MM.1S (cell line): ENCODE data around the gene AHNAK.

Experiments used
- DNase-seq: peaks from one replicate; pipeline ENCODE4 v3.0.0-alpha.2; 2015
- H2AFZ ChIP-seq: fragments of 300-600 bp; sonication (generic); 2 replicates; pipeline ENCODE4 v1.6.0; 2016; ENCODE audit warnings: antibody characterized with exemption, low read length
- H3F3A ChIP-seq: fragments of 300-600 bp; sonication (generic); 2 replicates; pipeline ENCODE4 v1.6.1; 2016; ENCODE audit warnings: mild to moderate bottlenecking, antibody characterized with exemption, low read length, moderate library complexity, mixed read lengths; ENCODE audit not compliant: insufficient read depth
- H3K27ac ChIP-seq: fragments of 300-600 bp; sonication (generic); 2 replicates; pipeline ENCODE4 v1.5.1; 2016; ENCODE audit warnings: mild to moderate bottlenecking, low read length
- H3K27me3 ChIP-seq: fragments of 300-600 bp; sonication (generic); replicated peaks from 2 replicates; pipeline ENCODE4 v1.6.0; 2016; ENCODE audit warnings: low read length; ENCODE audit not compliant: insufficient read depth
- H3K36me3 ChIP-seq: fragments of 300-600 bp; sonication (generic); replicated peaks from 2 replicates; pipeline ENCODE4 v1.6.1; 2016; ENCODE audit warnings: mild to moderate bottlenecking, low read length, mixed read lengths; ENCODE audit not compliant: insufficient read depth
- H3K4me1 ChIP-seq: fragments of 300-600 bp; sonication (generic); 2 replicates; pipeline ENCODE4 v1.6.1; 2016; ENCODE audit warnings: low read length, mixed read lengths
- H3K4me2 ChIP-seq: fragments of 300-600 bp; sonication (generic); 2 replicates; pipeline ENCODE4 v1.6.0; 2016; ENCODE audit warnings: low read depth, low read length
- H3K4me3 ChIP-seq: fragments of 300-600 bp; sonication (generic); 2 replicates; pipeline ENCODE4 v1.5.1; 2016; ENCODE audit warnings: low read length, mixed read lengths
- H3K79me2 ChIP-seq: fragments of 300-600 bp; sonication (generic); 2 replicates; pipeline ENCODE4 v1.6.1; 2016; ENCODE audit warnings: mixed run types, low read length, mixed read lengths
- H3K9ac ChIP-seq: fragments of 300-600 bp; sonication (generic); 2 replicates; pipeline ENCODE4 v1.6.1; 2016; ENCODE audit warnings: low read length, mixed read lengths
- H3K9me2 ChIP-seq: fragments of 300-600 bp; sonication (generic); replicated peaks from 2 replicates; pipeline ENCODE4 v1.6.1; 2016; ENCODE audit warnings: mild to moderate bottlenecking, low read length, mixed read lengths; ENCODE audit not compliant: insufficient read depth
- H3K9me3 ChIP-seq: fragments of 300-600 bp; sonication (generic); replicated peaks from 2 replicates; pipeline ENCODE4 v1.6.1; 2016; ENCODE audit warnings: mild to moderate bottlenecking, low read length, mixed read lengths; ENCODE audit not compliant: insufficient read depth
- H4K20me1 ChIP-seq: fragments of 300-600 bp; sonication (generic); 2 replicates; pipeline ENCODE4 v1.6.1; 2016; ENCODE audit warnings: mild to moderate bottlenecking, low read length, moderate library complexity, mixed read lengths; ENCODE audit not compliant: insufficient read depth
- EZH2 ChIP-seq: fragments of 300-600 bp; sonication (generic); optimal IDR thresholded peaks from 2 replicates; pipeline ENCODE3; 2017; ENCODE audit warnings: low read depth, mild to moderate bottlenecking, antibody characterized with exemption, low read length, mixed read lengths
- EZH2phosphoT487 ChIP-seq: fragments of 300-600 bp; sonication (generic); IDR thresholded peaks from 2 replicates; pipeline ENCODE4 v1.6.1; 2018; ENCODE audit warnings: antibody characterized with exemption, low read length
- TF ChIP-seq, protein P1 (sequence below): fragments of 300-600 bp; sonication (generic); IDR thresholded peaks from 2 replicates; pipeline ENCODE4 v1.5.1; 2016; ENCODE audit warnings: antibody characterized with exemption, low read length, mixed read lengths

AHNAK gene

DNA sequence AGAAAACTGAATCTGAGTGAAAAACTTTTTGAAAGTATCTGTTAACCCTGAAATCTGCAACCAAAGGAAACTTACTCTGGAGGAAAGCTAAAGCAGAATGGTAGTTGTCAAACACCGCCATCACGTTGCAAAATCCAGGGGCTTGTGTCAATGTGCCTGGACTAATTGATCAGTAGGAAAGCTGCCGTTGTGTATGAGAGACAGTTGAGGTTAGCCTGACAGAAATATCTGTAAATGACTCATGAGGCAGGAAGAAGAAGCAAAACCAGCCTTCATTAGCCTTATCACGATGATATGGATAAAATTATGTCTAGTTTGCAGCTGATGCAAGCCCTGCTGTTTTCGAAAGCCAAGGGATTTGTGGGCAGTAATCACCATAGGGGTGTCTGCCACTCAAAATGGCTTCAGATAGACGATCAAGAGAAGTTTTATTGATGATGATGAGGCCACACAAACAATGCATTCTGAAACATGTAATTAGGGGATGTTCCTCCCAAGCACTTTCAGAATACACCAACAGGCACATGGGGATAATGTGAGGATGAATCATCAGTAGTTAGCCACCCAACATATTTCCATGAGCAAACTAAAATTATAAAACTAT is 118.9 kb downstream of the AHNAK start:
- Histone ChIP-seq H3F3A (no peaks in the 10 kb centered on the region), H2AFZ (peak overlapping the region; percentile 30; the same call in 1 of the 2 replicates)

DNA sequence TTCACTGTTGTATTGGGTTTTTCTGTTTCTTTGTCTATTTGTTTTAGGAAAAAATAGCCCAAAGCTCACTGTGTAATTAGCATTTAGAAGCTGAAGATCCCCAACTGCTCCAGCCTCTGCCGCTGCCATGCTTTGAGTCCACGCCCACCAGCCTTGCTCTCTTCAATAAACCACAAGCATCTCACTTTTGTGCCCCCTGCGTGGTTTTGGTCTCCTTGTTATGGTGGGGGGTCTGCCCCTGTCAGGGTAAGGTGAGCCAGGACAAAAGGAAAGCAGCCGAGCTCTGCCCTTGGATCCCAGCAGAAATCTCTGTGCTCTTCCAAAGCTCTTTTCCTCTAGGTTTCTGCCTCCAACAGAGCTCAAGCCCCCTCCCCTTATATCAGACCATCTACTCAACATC is 123.6 kb downstream of the AHNAK start:
- no peak for DNase-seq

More for the DNA sequence above, 118.9 kb downstream of the AHNAK start:
- H3K27me3 ChIP-seq = 0 out of 2 replicates have a peak, but pooled peaks cover 7% of the 10 kb centered on the region
- H3K9ac ChIP-seq = no peak overlapping the region
- no peaks in the 10 kb centered on the region for H3K79me2 ChIP-seq
- no peaks in the 10 kb centered on the region for H3K9me3 ChIP-seq
- H3K9me2 ChIP-seq = no peaks in the 10 kb centered on the region
- H3K36me3 ChIP-seq = no peaks in the 10 kb centered on the region
- H4K20me1 ChIP-seq = no peaks in the 10 kb centered on the region
- no peak overlapping the region for H3K4me2 ChIP-seq
- TF ChIP-seq EZH2 (no peak), EZH2phosphoT487 (no peak)
- TF ChIP-seq, protein P1, sequence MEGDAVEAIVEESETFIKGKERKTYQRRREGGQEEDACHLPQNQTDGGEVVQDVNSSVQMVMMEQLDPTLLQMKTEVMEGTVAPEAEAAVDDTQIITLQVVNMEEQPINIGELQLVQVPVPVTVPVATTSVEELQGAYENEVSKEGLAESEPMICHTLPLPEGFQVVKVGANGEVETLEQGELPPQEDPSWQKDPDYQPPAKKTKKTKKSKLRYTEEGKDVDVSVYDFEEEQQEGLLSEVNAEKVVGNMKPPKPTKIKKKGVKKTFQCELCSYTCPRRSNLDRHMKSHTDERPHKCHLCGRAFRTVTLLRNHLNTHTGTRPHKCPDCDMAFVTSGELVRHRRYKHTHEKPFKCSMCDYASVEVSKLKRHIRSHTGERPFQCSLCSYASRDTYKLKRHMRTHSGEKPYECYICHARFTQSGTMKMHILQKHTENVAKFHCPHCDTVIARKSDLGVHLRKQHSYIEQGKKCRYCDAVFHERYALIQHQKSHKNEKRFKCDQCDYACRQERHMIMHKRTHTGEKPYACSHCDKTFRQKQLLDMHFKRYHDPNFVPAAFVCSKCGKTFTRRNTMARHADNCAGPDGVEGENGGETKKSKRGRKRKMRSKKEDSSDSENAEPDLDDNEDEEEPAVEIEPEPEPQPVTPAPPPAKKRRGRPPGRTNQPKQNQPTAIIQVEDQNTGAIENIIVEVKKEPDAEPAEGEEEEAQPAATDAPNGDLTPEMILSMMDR = no peak
- H3K27ac ChIP-seq = no peak overlapping the region; the same call in 1 of the 2 replicates
- H3K4me3 ChIP-seq = no peak overlapping the region
- H3K4me1 ChIP-seq = peaks cover 6% of the 10 kb centered on the region; the same call in 1 of the 2 replicates
- no peak for DNase-seq

DNA sequence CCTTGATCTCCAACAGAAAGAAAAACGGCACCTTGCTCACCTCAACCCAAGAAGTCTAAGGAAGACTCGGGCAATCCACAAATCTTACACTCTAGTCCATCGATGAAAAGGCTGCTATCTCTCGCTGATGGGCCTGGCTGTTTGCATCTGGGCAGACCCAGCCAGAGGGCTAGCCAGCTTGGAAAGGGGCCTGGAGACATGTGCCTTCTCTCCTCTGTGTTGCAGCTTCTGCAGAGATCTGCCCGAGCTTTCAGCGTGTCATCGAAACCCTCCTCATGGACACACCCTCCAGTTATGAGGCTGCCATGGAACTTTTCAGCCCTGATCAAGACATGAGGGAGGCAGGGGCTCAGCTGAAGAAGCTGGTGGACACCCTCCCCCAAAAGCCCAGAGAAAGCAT is 124.6 kb downstream of the AHNAK start:
- no peaks in the 10 kb centered on the region for H3K9me2 ChIP-seq
- no peak overlapping the region for H3K4me2 ChIP-seq
- no peak overlapping the region for H2AFZ ChIP-seq
- DNase-seq = no peak
- H3K4me1 ChIP-seq = no peaks in the 10 kb centered on the region
- TF ChIP-seq EZH2phosphoT487 = no peak
- TF ChIP-seq, protein P1 = no peak
- TF ChIP-seq EZH2 = no peak
- peaks cover 8% of the 10 kb centered on the region for H3K27me3 ChIP-seq
- H3F3A ChIP-seq = no peaks in the 10 kb centered on the region
- H3K9ac ChIP-seq = no peak overlapping the region
- H3K36me3 ChIP-seq = no peaks in the 10 kb centered on the region
- no peaks in the 10 kb centered on the region for H4K20me1 ChIP-seq
- H3K27ac ChIP-seq = no peak overlapping the region
- H3K9me3 ChIP-seq = no peaks in the 10 kb centered on the region
- no peak overlapping the region for H3K4me3 ChIP-seq
- no peaks in the 10 kb centered on the region for H3K79me2 ChIP-seq

More for the DNA sequence above, 123.6 kb downstream of the AHNAK start:
- no peaks in the 10 kb centered on the region for H3F3A ChIP-seq
- H3K36me3 ChIP-seq = no peaks in the 10 kb centered on the region
- no peak overlapping the region for H3K4me3 ChIP-seq
- H3K9ac ChIP-seq = no peak overlapping the region
- H3K27me3 ChIP-seq = peaks cover 8% of the 10 kb centered on the region
- no peak overlapping the region for H3K27ac ChIP-seq
- no peaks in the 10 kb centered on the region for H4K20me1 ChIP-seq
- TF ChIP-seq EZH2phosphoT487 (no peak), EZH2 (no peak)
- TF ChIP-seq, protein P1 = no peak
- H3K4me1 ChIP-seq = peaks cover 6% of the 10 kb centered on the region; the same call in 1 of the 2 replicates
- no peak overlapping the region for H3K4me2 ChIP-seq
- H3K9me3 ChIP-seq = no peaks in the 10 kb centered on the region
- no peaks in the 10 kb centered on the region for H3K9me2 ChIP-seq
- H2AFZ ChIP-seq = no peak overlapping the region
- H3K79me2 ChIP-seq = no peaks in the 10 kb centered on the region
